NCI-H748 (cell line): Measurements from ENCODE around the gene WDR27.

Source experiments
- DNase-seq: peaks from one replicate; lab custom pipeline; 2025; ENCODE audit not compliant: unreplicated experiment; lab: John Stamatoyannopoulos, UW

WDR27 gene

GRCh38 chr6:169416249-169416648, 285.6 kb downstream of the WDR27 start:
- no peak for DNase-seq

GRCh38 chr6:169415179-169415578, 286.6 kb downstream of the WDR27 start:
- DNase-seq: peak; percentile 21

GRCh38 chr6:169411722-169412121, 290.1 kb downstream of the WDR27 start:
- no peak for DNase-seq

GRCh38 chr6:169411296-169411695, 290.5 kb downstream of the WDR27 start:
- DNase-seq: no peak

GRCh38 chr6:169409742-169410312, 292.0 kb downstream of the WDR27 start:
- no peak for DNase-seq

- DNase-seq: no peak
Observed at GRCh38 chr6:169407325-169407724, 294.5 kb downstream of the WDR27 start.
